Breast epithelium (tissue), 4 donors: ENCODE measurements around the gene HBG2. TPM values are rescaled to one million over a fixed set of nuclear protein-coding genes. Genes with fewer than 3 reads are reported as not detected.
"Not testable (repeated sequence)": the region's sequence is repeated elsewhere in the genome, so short reads cannot be mapped to it uniquely, and the experiment has no call there.

Source experiments
- DNase-seq, 2 donors: peaks; one replicate each; pipeline ENCODE4 v3.0.0-alpha.2; 2019; ENCODE audit warnings: low spot score in 2 of 2
- H3K27ac ChIP-seq, 2 donors: fragments of 200-600 bp; sonication (generic) in 1 of 2; one replicate each; pipeline ENCODE4 v1.5.1; 2016 to 2019; ENCODE audit warnings: mild to moderate bottlenecking in 1 of 2
- H3K27me3 ChIP-seq, 2 donors: fragments of 200-600 bp; sonication (generic) in 1 of 2; one replicate each; pipeline versions ENCODE4 v1.5.1 to v1.6.0; 2017 to 2019; ENCODE audit warnings: control low read depth in 1 of 2, mild to moderate bottlenecking in 1 of 2
- H3K36me3 ChIP-seq: fragments of 200-600 bp; one replicate; pipeline ENCODE4 v1.5.1; 2019
- H3K4me1 ChIP-seq, 2 donors: fragments of 200-600 bp; sonication (generic); one replicate each; pipeline ENCODE4 v1.5.1; 2016 to 2019; ENCODE audit warnings: control low read depth in 1 of 2
- H3K4me3 ChIP-seq, 3 donors: fragments of 200-600 bp; sonication (generic); 1 replicate in 2 of 3; 2 replicates in 1 of 3; pipeline ENCODE4 v1.5.1; 2016 to 2019; ENCODE audit warnings: mild to moderate bottlenecking in 3 of 3, moderate library complexity in 2 of 3
- H3K9me3 ChIP-seq, 2 donors: fragments of 200-600 bp; sonication (generic) in 1 of 2; one replicate each; pipeline ENCODE4 v1.5.1; 2016 to 2019; ENCODE audit warnings: control low read depth in 1 of 2
- CTCF ChIP-seq, 3 donors: fragments of 450-650 bp; IDR thresholded peaks; one replicate each; pipeline ENCODE4 v1.5.1; 2016 to 2017; ENCODE audit warnings: antibody characterized with exemption in 3 of 3, mild to moderate bottlenecking in 3 of 3, moderate library complexity in 3 of 3
- POLR2A ChIP-seq: fragments of 450-650 bp; IDR thresholded peaks from one replicate; pipeline ENCODE4 v1.6.1; 2016; ENCODE audit warnings: antibody characterized with exemption, mild to moderate bottlenecking, moderate library complexity
- POLR2AphosphoS5 ChIP-seq, 3 donors: sonication (generic); formaldehyde crosslinking; IDR thresholded peaks; one replicate each; pipeline ENCODE4 v1.6.1; 2017; ENCODE audit warnings: antibody characterized with exemption in 3 of 3
- intact Hi-C: fragments of 100-400 bp; cut with DNase I; formaldehyde crosslinking; loops from one replicate; pipeline ENCODE4 v1.15.1; 2023; ENCODE audit warnings: low total_unique reads
- total RNA-seq, 3 donors: library from RNA; depleted of rRNA; stranded (reverse); fragments of >200 nt; gene quantifications; one replicate each; pipeline ENCODE4 v1.1.0, GENCODE V29; 2016

HBG2 gene
- total RNA-seq, 3 donors from 2014 or later: not detected

GRCh38 chr11:5266609-5267008 is 12.0 kb upstream of the HBG2 start:
- Histone ChIP-seq H3K9me3 (no peaks in the 10 kb centered on the region), H3K4me1 (no peaks in the 10 kb centered on the region), H3K4me3 (no peak overlapping the region), H3K36me3 (no peaks in the 10 kb centered on the region), H3K27ac (no peak overlapping the region), H3K27me3 (no peaks in the 10 kb centered on the region)
- no peak for DNase-seq
- TF ChIP-seq POLR2A: no peak
- TF ChIP-seq CTCF (IDR thresholded peaks at IDR 0.05): no peak
- no peak for TF ChIP-seq POLR2AphosphoS5 (IDR thresholded peaks at IDR 0.05)
- intact Hi-C loops: no loop called here

- no peaks in the 10 kb centered on the region for H3K36me3 ChIP-seq
- DNase-seq: no peak
- intact Hi-C loops: no loop called here
- no peaks in the 10 kb centered on the region for H3K9me3 ChIP-seq
- no peaks in the 10 kb centered on the region for H3K27me3 ChIP-seq
- no peaks in the 10 kb centered on the region for H3K4me1 ChIP-seq
- no peak overlapping the region for H3K4me3 ChIP-seq
- TF ChIP-seq CTCF (IDR thresholded peaks at IDR 0.05): no peak
- TF ChIP-seq POLR2AphosphoS5 (IDR thresholded peaks at IDR 0.05): no peak
- TF ChIP-seq POLR2A: no peak
- H3K27ac ChIP-seq: no peak overlapping the region
These were observed 11.3 kb upstream of the HBG2 start for GRCh38 chr11:5265832-5266231.

- Histone ChIP-seq H3K27ac (no peak overlapping the region), H3K9me3 (no peaks in the 10 kb centered on the region), H3K27me3 (no peaks in the 10 kb centered on the region), H3K4me1 (no peaks in the 10 kb centered on the region), H3K36me3 (no peaks in the 10 kb centered on the region), H3K4me3 (no peak overlapping the region)
- no peak for DNase-seq
- TF ChIP-seq CTCF (IDR thresholded peaks at IDR 0.05) (no peak), POLR2A (no peak), POLR2AphosphoS5 (IDR thresholded peaks at IDR 0.05) (no peak)
- intact Hi-C loops: no loop called here
These were observed 4.1 kb upstream of the HBG2 start for GRCh38 chr11:5258543-5259262.

- no peak for DNase-seq
- intact Hi-C loops: no loop called here
- TF ChIP-seq CTCF (IDR thresholded peaks at IDR 0.05) (no peak), POLR2AphosphoS5 (IDR thresholded peaks at IDR 0.05) (no peak)
These were observed 2.7 kb upstream of the HBG2 start for GRCh38 chr11:5257296-5257695.

GRCh38 chr11:5254023-5254422 is 558 bp downstream of the HBG2 start:
- DNase-seq, H3K27ac ChIP-seq, H3K4me3 ChIP-seq, H3K4me1 ChIP-seq, H3K9me3 ChIP-seq, H3K36me3 ChIP-seq, intact Hi-C loops, H3K27me3 ChIP-seq: not testable (repeated sequence)

More at GRCh38 chr11:5257296-5257695, 2.7 kb upstream of the HBG2 start:
- no peaks in the 10 kb centered on the region for H3K36me3 ChIP-seq
- no peak overlapping the region for H3K27ac ChIP-seq
- no peaks in the 10 kb centered on the region for H3K9me3 ChIP-seq
- no peaks in the 10 kb centered on the region for H3K4me1 ChIP-seq
- H3K27me3 ChIP-seq: no peaks in the 10 kb centered on the region
- no peak overlapping the region for H3K4me3 ChIP-seq

GRCh38 chr11:5253440-5253839 is 1.1 kb downstream of the HBG2 start:
- DNase-seq, H3K27me3 ChIP-seq, H3K9me3 ChIP-seq, intact Hi-C loops, H3K27ac ChIP-seq, H3K4me1 ChIP-seq, H3K36me3 ChIP-seq, H3K4me3 ChIP-seq: not testable (repeated sequence)
